ENCODE measurements around the gene CTTNBP2.
A peak's percentile ranks its signal among the peaks of the same experiment; 100 is the strongest.

Gene CTTNBP2

DNA sequence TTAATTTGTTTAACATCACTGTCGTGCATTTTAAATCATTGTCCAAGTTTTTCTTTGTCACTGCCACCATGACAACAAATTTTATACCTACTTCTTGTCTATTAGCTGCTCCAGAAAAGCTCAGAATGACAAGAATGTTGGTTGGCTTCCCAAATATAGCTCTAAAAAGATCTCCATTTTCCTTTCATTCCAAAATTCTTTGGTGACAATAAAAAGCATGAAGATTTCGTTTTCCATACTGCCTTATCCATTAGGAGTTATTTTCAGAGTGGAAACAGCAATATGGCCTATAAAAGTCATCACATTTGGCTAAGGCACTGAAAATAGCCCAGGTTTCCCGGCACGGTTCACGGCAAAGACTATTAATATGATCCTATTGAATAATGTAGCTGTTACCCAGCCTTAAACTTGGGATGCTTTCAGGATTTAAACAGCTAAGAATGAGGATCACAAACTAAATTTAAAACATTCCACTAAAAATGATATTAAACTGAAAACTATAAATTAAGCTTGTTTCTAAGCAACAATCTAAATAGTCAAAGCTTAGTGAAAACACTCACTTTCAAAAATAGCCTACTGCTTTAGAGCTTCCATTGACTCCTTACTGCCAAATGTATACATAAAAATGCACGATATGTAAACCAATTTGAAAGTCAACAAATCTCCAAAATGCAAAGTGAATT, 2.7 kb downstream of the CTTNBP2 start:
- DNase-seq = no peak

DNA sequence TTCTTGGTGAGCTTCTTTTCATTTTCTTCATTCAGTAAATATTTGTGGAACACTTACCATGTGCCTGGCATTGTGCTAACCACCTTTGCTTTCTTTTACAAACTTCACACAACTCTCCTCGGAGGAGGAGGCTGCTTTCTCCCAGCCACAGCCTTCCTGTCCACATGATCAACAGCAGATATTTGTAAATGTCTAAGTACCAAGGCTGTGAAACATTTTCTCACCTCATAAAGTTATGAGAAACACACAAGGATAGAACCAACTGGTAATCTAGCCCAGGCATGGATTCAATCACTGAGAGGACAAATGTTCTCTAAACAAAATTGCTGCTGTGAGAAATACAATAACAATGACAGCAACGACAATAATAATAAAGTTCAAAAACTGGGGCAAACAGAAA, 3.9 kb downstream of the CTTNBP2 start:
- no peak for DNase-seq

DNA sequence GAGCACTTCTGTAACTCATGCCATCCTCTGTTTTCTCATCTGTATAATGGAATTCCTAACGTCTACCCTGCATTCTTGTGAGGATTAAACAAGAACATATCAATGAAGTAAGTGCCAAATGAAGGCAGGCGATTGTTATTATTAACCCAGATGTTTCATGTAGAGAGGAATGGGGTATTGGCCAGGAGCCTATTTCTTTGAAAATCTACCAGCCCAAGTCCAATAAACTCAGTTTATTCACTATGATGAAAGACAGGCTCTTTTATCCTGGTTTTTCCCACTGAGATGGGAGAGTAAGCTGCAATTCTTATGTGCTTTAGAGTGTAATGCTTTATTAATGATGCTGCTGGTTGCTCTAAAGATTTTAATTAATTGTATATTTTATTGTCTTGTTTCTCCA, 9.6 kb downstream of the CTTNBP2 start:
- no peak for DNase-seq

DNA sequence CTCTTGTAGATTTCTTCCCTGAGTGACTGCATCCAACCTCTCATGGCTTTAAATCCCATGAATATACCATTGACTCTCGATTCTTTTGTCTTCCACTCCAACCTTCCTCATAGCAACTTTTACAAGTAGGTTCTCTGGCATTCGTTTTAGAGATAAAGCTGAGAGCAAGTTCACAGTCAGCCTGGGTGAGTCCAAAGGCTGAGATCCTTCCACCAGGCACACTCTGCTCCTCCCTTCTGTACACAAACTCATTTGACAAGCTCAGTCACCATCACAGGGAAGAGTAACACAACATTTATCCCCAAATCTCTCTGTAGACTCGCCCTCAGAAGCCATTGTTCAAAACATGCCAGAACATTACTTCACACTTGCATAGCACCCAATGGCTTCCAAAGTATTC, 10.9 kb downstream of the CTTNBP2 start:
- DNase-seq = no peak

DNA sequence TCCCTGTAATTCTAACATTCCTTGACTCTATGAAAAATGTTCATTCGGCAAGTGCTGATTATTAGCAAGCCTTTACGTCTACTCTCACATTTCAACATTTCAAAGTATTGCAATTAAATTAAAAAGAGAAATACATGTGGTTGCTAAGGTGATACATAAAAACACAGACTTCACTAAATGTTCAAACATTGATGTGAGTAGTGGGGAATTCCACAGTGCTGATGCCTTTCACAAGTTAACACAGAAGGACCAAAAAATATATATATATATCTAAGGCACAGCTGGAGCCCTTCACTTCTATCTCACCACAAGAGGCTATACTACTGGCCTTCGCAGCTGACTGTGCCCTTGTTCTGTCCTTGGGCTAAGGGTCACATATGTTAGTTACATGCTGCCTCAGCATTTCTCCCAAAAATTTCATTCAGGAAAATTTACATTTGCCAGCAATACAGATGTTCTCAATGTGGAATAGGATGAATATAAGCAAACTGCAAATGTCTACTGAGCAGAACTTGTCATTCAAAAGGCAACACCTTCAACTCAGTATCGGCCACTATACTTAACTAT, 13.9 kb downstream of the CTTNBP2 start:
- no peak for DNase-seq

DNA sequence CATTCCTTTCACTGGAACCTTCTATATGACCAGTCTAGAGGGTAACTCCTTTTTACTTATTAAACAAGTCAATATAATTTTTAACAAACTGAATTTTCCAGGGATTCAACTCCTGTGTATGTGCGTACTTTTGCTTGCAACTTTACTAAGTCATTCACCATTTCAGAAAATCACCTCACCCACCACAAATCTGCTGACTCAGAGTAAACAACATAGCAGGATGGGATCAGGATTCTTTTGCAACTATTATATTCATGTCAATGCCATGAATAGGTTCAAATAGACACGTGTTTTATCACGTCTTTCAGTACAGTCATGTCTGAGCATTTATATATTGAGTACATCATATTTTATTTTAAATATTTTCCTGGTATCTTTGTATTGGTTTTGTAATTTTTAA, 14.5 kb downstream of the CTTNBP2 start:
- no peak for DNase-seq

DNA sequence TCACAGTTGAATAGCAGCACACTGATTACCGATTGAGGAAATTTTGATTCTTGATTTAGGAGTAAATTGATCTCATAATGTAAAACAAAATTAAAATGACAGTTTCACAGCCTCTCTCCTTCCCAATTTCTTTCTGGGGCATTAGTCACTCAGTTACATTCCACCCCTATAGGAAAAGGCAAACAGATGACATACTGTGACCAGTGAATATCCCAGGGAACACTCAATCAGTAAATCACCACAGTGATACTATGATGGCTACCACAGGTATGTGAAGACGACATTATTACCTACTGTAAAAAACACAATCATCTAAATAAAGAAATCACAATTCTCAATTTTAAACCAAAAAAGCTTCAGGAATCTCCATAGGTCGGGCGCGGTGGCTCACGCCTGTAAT, 15.5 kb downstream of the CTTNBP2 start:
- DNase-seq = no peak

DNA sequence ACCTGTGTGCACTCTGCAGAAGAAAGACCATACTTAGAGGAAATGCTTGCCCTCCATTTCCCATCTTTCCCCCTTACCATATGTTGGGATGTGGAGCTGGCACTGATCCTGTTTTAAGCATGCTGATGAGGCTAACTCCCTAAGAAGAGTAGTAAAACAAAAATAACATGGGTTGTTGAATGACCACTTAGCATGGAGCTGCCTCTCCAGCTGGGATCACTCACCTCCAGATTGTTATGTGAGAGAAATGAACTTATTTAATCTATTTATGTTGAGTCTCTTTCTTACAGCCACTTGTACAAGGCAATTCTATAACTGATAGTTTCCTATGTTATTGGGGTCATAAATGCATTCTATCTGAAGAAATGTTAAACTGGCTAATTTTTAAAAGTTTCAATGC, 17.0 kb downstream of the CTTNBP2 start:
- no peak for DNase-seq

DNA sequence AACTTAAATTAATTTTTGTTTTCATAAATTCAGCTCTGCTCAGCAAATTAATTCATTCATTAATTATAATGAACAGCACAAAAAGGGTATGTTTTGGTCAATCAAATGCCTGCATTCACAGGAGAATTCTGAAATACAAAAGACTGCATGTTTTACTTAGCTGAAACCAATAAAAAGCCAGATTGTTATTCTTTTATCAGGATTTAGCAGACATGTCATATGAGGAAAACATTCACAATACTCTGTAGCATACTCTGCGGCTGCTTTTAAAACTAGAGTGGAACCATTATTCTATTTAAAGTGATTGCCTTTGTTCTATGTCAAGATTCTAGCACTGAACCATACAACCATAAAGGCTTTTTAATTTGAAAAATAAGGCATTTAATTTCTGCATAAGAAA, 19.1 kb downstream of the CTTNBP2 start:
- no peak for DNase-seq

DNA sequence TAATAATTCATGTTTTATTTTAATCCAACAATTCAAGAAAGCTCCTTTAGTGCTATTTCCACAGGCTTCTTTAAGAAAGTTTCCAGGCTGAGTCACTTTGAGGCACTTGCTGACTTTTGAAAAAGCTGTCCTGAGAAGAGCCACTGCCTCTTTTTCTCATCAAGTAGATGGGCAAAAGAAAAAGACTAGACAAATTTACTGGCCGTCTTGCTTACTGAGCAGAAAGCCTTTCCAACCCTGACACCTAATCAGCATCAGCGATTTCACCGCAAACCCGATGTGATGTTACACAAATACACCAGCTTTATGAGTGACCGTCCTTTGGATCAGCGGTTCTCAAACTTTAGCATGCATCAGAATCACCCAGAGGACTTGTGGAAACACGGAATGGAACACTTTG, 24.3 kb downstream of the CTTNBP2 start:
- DNase-seq = no peak

DNA sequence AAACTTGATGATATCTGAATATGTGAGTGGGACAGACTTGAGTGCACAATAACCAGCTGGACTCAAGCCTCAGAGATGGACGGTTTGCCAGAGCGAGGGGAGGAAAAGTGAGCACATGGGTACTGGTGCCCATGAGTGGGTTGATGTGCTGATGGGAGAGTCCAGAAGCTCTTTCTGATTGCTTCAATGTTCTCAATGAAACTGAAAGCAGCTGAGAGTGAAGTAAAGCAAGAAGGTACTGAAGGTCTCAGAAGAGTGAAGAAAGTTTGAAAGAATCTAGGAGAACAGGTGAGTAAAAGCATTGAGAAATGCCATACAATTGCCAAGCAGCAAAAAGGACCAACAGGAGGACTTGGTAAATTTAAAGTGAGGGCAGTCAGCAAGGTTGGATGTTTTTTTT, 28.6 kb downstream of the CTTNBP2 start:
- DNase-seq = no peak

DNA sequence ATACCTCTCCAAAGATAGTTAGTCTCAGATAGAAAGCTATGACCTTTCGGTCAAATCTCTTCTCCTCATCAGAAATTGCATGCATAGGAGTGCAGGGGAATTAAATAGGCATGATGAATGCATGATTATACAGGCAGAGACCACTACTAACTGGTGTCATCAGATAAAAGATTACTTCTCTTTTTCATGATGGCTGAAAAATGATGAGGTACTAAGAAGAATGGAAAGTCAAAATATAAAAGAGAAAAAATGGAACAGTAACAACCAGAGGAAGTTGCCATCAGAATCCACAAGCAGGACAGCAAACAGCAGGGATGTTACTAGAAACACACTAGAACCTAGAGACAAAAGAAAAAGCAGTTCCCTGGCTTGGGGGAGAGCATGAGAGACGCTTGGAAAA, 31.6 kb downstream of the CTTNBP2 start:
- no peak for DNase-seq

DNA sequence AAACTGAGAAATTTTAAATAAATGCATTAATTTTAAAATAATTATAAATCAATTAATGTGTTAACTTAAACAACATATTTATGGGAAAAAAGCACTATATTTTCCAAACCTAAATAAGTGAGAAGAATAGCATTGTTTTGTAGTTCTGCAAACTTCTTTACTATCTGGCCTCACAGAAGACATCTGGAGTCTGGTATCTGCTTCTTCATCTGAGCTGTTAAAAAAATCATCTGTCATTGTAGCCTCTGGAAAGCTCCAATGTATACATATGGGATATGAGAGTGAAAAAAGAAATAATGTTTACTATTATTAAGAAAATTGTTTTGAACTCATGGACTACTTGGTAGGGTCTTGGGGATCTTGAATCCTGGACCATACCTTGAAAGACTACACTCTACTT, 32.2 kb downstream of the CTTNBP2 start:
- DNase-seq = no peak

DNA sequence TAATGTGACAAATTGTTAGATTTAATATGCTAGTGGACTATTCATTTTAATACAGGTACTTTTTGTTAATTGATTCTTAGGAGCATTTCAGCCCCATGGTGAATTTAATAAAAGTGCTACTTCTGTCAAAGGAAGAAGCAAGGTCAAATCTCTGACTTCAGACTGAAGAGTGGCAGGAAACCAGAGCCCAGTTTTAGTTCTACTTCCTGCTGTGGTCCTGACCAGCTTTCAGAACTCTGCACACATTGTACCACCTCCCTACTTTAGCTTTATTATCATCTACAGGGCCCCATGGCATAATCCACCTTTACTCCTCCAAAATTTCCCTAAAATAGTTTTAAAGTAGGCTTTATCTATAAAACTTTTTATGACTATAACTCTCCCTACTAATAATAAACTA, 33.7 kb downstream of the CTTNBP2 start:
- no peak for DNase-seq

DNA sequence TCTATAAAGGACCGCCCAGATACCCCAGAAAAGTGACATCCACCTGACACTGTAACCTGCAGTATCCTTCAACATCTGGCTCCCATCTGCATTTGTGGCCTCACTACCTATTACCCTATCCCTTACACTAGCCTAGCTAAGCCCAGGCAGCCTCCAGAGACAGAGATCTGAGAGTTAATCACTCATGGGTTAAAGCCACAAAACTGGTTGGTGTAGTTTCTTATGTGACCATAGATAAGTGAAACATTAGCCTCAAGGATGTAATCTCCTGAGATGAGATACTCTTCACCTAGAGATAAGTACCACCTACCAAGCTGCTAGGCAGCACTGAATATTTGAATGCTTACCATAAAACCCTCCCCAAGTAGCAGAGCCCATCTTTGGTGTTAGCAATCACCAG, 35.4 kb downstream of the CTTNBP2 start:
- DNase-seq = no peak

DNA sequence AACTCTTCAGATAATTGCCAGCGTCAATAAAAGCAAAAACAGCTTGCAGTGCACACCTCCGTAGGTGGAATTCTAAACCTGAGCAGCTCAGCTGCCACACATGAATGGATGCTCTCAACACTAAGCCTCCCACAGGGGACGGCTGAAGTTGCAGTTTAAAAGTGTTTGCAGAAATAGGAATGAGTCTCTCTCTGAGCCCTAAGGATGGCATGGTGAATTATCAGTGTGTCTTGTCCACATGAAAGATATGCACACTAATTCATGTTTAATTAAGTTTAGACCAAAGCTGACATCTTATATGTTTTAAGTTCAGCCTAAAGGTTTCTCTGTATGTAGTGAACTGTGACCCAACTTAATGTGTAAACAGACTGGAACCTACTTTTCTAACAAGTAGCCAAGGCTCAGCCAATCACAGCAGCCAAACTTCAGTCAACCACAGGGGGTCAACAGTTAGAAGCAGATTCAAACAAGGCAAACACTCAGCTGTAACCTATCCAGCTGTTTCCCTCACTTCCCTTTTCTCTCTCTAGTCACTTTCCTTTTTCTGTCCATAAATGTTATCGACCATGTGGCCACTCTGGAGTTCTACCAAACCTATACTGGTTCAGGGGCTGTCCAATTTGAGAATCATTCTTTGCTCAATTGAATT, 38.1 kb downstream of the CTTNBP2 start:
- DNase-seq = no peak

DNA sequence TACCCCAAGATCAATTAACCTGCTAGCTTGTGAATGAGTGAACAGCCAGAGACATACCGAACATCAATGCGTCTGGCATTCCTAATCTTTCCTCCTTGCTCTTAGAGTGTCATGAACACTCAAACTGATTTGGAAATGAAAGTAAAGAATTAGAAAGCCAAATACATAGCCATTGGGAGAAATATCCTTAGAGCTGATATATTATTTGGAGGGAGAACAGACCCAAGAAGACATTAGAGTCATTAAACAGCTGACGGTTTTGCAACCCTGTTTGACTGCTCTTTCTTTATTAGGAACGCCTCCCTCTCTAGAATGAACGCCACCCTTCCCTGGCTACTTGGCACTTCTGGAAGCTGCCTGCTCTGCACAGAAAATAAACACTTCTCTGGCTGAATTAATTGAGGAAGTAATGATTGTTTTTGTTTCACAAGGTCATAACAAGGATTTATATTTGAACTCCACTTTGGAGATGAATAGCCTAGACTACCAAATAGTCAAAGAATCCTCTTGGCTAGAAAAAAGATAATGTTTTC, 42.8 kb downstream of the CTTNBP2 start:
- peak; percentile 29 for DNase-seq

DNA sequence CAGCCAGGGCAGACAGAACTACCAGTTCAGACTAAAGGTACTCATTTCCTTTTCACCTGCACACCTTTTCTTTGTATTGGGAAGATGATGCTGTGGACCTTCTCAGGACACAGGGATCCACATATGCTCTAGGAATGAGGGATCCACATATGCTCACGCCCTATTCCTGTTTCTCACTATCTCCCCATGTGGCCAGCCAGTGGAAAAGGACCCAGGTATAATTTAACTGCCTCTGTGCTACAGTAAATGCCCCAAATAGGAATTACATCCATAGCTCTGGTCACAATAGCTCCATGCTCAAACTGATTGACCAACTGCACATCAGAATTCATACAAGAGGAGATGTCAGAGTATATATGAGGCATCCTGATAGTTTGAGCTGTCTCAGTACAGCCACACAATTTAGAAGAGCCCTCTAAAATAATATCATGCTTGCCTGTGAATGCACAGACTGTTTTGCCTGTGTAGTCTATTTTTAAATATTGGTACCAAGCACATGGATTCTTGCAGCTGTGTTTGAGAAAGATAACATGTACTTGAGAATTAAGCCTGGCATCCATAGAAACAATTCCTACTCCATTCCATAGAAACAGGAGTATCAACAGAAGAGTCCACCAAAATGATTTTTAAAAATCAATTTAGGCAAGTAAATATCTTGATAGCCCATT, 43.7 kb downstream of the CTTNBP2 start:
- no peak for DNase-seq

DNA sequence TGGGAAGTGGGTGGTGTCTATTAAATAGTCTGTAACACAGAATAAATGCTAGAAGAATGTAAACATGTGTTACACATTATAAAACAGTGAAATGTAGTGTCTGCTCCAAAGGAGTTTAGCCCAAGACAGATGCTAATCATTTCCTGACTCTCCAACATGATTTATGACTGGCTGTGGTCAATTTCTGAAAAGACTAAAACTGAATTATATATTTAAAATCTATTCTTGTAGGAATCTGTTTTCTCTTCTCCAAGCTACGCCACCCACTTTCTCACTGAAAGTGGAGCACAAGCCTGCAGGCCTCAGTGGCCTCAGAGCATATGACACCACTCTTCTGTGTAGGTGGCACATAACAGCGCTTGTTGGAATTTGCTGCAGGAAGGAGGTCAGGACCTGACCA, 44.4 kb downstream of the CTTNBP2 start:
- no peak for DNase-seq

DNA sequence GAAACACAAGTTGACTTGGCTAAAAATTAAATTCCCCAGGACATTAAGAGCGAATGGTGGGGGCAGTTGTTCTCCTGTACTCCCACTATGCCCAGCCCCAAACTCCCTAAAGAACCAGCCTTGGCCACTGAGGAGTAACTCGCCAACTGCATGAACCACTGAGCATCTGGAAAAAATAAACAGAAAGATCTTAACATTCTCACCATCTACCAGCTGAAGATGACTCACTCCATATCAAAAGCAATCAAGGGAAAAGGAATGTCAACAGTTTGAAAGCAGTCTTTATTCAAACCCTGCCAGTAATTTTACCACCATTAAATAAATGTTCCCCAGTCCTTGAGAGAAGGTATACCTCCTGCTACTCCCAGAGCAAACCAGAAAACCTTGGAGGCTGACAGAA, 45.4 kb downstream of the CTTNBP2 start:
- DNase-seq = no peak

DNA sequence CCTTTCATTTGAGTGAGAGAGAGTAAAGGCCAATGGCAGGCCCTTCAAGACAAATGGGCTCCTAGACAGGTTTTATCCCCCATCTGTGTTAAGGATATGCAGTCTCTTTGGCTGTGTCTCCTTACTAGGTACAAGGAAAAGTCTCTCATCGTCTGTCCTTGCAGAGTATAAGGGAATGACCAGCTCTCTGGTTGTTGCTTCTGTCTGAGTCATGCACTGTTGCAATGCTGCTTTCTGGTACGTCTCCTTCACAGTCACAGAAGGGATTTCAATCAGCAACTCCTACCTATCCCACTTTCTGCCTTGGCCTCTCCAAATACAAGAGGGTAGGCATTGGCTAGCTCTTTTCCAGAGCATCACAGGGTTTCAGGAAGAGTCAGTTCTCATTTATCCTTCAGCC, 48.1 kb downstream of the CTTNBP2 start:
- DNase-seq = no peak

DNA sequence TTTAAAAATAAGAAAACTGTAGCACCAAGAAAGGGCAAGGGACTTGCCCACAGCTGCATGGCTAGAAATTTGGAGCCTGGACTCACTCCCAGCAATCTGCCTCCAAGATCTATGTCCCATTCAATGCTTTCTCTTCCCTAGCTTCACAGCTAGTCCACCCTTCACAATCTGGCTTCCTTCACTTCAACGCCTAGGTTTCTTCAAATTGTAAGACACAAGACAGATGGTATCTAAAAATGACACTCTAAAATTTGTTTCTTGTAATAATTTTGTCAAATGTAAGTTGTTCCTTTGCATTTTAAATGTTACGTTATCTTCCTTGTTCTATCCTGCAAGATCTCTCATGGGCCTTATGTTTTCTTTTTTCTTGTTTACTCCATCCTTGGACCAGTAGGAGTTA, 48.6 kb downstream of the CTTNBP2 start:
- no peak for DNase-seq

DNA sequence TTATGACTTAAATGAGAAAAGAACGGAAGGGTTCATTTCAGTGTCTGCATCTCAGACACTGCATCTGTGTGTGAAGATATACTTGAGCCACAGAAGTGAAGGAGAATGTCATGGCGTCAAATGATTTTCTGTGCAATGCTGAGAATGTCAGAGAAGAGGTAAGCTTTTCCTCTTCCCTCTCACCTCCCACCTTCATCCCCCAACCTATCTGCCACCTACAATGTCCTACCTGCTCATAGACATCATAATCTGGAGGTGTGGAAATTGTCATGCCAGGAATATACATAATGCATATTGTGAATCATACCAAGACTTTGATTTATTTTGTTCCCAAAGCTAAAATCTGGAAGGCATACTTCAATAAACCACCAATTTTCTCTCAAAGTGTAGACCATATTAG, 53.7 kb downstream of the CTTNBP2 start:
- no peak for DNase-seq

DNA sequence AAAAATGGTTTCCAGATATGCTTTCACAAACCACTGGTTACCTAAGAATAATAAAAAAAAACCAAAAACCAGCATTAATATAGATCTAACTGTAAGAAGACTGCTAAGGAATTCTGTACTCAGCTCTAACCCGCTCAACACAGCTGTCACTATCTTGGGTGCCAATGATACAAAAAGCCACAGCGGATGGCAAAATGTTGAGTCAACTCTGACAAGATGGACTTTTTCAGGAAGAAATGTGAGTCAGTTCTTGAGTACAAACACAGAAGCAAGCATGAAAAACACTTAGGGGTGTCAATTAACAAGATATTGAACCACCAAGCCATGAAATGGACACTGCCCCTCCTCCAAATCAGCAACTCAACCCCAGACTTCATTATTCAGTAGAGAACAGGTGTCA, 55.0 kb downstream of the CTTNBP2 start:
- DNase-seq = no peak
